Spinal cord (tissue), 10 donors: Measurements from ENCODE around the gene OASL. TPM values are rescaled to one million over a fixed set of nuclear protein-coding genes. Genes with fewer than 3 reads are reported as not detected.

ENCODE experiments used
- DNase-seq, 6 donors: peaks; one replicate each; pipeline versions ENCODE4 v3.0.0 to v3.0.0-alpha.2; 2013 to 2015; ENCODE audit warnings: low spot score in 6 of 6, low read depth in 4 of 6
- H3K27ac ChIP-seq: one replicate; pipeline ENCODE4 v1.5.1; 2013; ENCODE audit warnings: low read depth, low read length, control low read depth
- H3K27me3 ChIP-seq: one replicate; pipeline ENCODE4 v1.6.1; 2013; ENCODE audit warnings: low read length; ENCODE audit not compliant: control insufficient read depth, insufficient read depth
- H3K36me3 ChIP-seq: one replicate; pipeline ENCODE4 v1.6.1; 2013; ENCODE audit warnings: low read length; ENCODE audit not compliant: control insufficient read depth, insufficient read depth
- H3K4me1 ChIP-seq: one replicate; pipeline ENCODE4 v1.6.1; 2013; ENCODE audit warnings: low read length; ENCODE audit not compliant: control insufficient read depth, insufficient read depth
- H3K4me3 ChIP-seq: one replicate; pipeline ENCODE4 v1.5.1; 2013; ENCODE audit warnings: low read depth, low read length, control low read depth
- H3K9me3 ChIP-seq: one replicate; pipeline ENCODE4 v1.6.1; 2013; ENCODE audit warnings: low read length; ENCODE audit not compliant: control insufficient read depth, insufficient read depth
- whole genome bisulfite sequencing: methylation state at CpG from one replicate; pipeline ENCODE4 v1.1.5; 2013; ENCODE audit warnings: missing lambda C conversion rate; ENCODE audit not compliant: insufficient coverage; 5-methylcytosine and 5-hydroxymethylcytosine counted together
- polyA plus RNA-seq, 2 donors: library from polyadenylated mRNA; unstranded; fragments of 120-200 nt; gene quantifications; one replicate each; pipeline ENCODE4 v1.2.1, GENCODE V29; 2013; ENCODE audit not compliant: insufficient read length in 2 of 2
- total RNA-seq, 2 donors: library from RNA; depleted of rRNA in 1 of 2; stranded (reverse); fragments of 120-200 nt in 1 of 2; fragments of >200 nt in 1 of 2; gene quantifications; one replicate each; pipeline versions ENCODE4 v1.2.3 to v1.2.4, GENCODE V29; 2013 to 2014
- donor health status: healthy.

OASL gene
- total and polyA plus RNA-seq, 4 donors, result 0.15 to 0.59 (median 0.30) TPM

GRCh38 chr12:120994059-120994458 is 45.0 kb downstream of the OASL start:
- H3K27ac ChIP-seq, result no peak overlapping the region
- WGBS, result 95% methylated on average over 6 of the region's 15 CpGs
- no peak overlapping the region for H3K4me3 ChIP-seq
- no peaks in the 10 kb centered on the region for H3K36me3 ChIP-seq
- H3K4me1 ChIP-seq, result no peaks in the 10 kb centered on the region
- no peak for DNase-seq
- H3K27me3 ChIP-seq, result no peaks in the 10 kb centered on the region
- H3K9me3 ChIP-seq, result no peaks in the 10 kb centered on the region

GRCh38 chr12:120993496-120993895 is 45.5 kb downstream of the OASL start:
- Histone ChIP-seq H3K36me3 (no peaks in the 10 kb centered on the region), H3K27me3 (no peaks in the 10 kb centered on the region), H3K9me3 (no peaks in the 10 kb centered on the region), H3K27ac (no peak overlapping the region), H3K4me3 (no peak overlapping the region), H3K4me1 (no peaks in the 10 kb centered on the region)
- no peak for DNase-seq
- 83% methylated on average over 9 of the region's 11 CpGs for WGBS

GRCh38 chr12:120992989-120993388 is 46.1 kb downstream of the OASL start:
- H3K27ac ChIP-seq, result no peak overlapping the region
- WGBS, result 100% methylated on average over 1 of the region's 1 CpG

GRCh38 chr12:120991965-120992364 is 47.1 kb downstream of the OASL start:
- H3K27ac ChIP-seq, result no peak overlapping the region
- no peaks in the 10 kb centered on the region for H3K27me3 ChIP-seq
- H3K9me3 ChIP-seq, result no peaks in the 10 kb centered on the region
- no peak overlapping the region for H3K4me3 ChIP-seq
- no peaks in the 10 kb centered on the region for H3K36me3 ChIP-seq
- no peak for DNase-seq
- no peaks in the 10 kb centered on the region for H3K4me1 ChIP-seq

More at GRCh38 chr12:120992989-120993388, 46.1 kb downstream of the OASL start:
- DNase-seq, result no peak
- Histone ChIP-seq H3K36me3 (no peaks in the 10 kb centered on the region), H3K9me3 (no peaks in the 10 kb centered on the region), H3K4me3 (no peak overlapping the region), H3K27me3 (no peaks in the 10 kb centered on the region), H3K4me1 (no peaks in the 10 kb centered on the region)

GRCh38 chr12:120990487-120991055 is 48.5 kb downstream of the OASL start:
- 91% methylated on average over 1 of the region's 2 CpGs for WGBS
- no peak overlapping the region for H3K27ac ChIP-seq
- no peak overlapping the region for H3K4me3 ChIP-seq
- H3K27me3 ChIP-seq, result no peaks in the 10 kb centered on the region
- H3K36me3 ChIP-seq, result no peaks in the 10 kb centered on the region
- H3K4me1 ChIP-seq, result no peaks in the 10 kb centered on the region
- DNase-seq, result no peak
- H3K9me3 ChIP-seq, result no peaks in the 10 kb centered on the region

- H3K4me1 ChIP-seq, result no peaks in the 10 kb centered on the region
- no peaks in the 10 kb centered on the region for H3K36me3 ChIP-seq
- no peaks in the 10 kb centered on the region for H3K27me3 ChIP-seq
- WGBS, result no CpG with 5 or more reads among the region's 3 CpGs
- H3K9me3 ChIP-seq, result no peaks in the 10 kb centered on the region
- H3K4me3 ChIP-seq, result no peak overlapping the region
- H3K27ac ChIP-seq, result no peak overlapping the region
- no peak for DNase-seq
These were observed 49.4 kb downstream of the OASL start for GRCh38 chr12:120989687-120990086.

GRCh38 chr12:120988658-120989057 is 50.4 kb downstream of the OASL start:
- Histone ChIP-seq H3K9me3 (no peaks in the 10 kb centered on the region), H3K27me3 (no peaks in the 10 kb centered on the region), H3K36me3 (no peaks in the 10 kb centered on the region), H3K27ac (no peak overlapping the region), H3K4me1 (no peaks in the 10 kb centered on the region), H3K4me3 (no peak overlapping the region)
- WGBS, result 92% methylated on average over 6 of the region's 17 CpGs
- no peak for DNase-seq

- DNase-seq, result no peak
- WGBS, result 96% methylated on average over 4 of the region's 4 CpGs
- Histone ChIP-seq H3K27ac (no peak overlapping the region), H3K27me3 (no peaks in the 10 kb centered on the region), H3K9me3 (no peaks in the 10 kb centered on the region), H3K4me1 (no peaks in the 10 kb centered on the region), H3K4me3 (no peak overlapping the region), H3K36me3 (no peaks in the 10 kb centered on the region)
These were observed 50.8 kb downstream of the OASL start for GRCh38 chr12:120988234-120988633.

- 83% methylated on average over 1 of the region's 3 CpGs for WGBS
- H3K27ac ChIP-seq, result no peak overlapping the region
These were observed 54.6 kb downstream of the OASL start for GRCh38 chr12:120984351-120984898.

GRCh38 chr12:120983759-120984158 is 55.3 kb downstream of the OASL start:
- no peak overlapping the region for H3K4me3 ChIP-seq
- whole genome bisulfite sequencing, result 91% methylated on average over 4 of the region's 4 CpGs

More at GRCh38 chr12:120984351-120984898, 54.6 kb downstream of the OASL start:
- DNase-seq, result no peak
- Histone ChIP-seq H3K4me3 (no peak overlapping the region), H3K9me3 (no peaks in the 10 kb centered on the region), H3K36me3 (no peaks in the 10 kb centered on the region), H3K4me1 (no peaks in the 10 kb centered on the region), H3K27me3 (no peaks in the 10 kb centered on the region)

More at GRCh38 chr12:120983759-120984158, 55.3 kb downstream of the OASL start:
- Histone ChIP-seq H3K4me1 (no peaks in the 10 kb centered on the region), H3K27ac (no peak overlapping the region), H3K9me3 (no peaks in the 10 kb centered on the region), H3K36me3 (no peaks in the 10 kb centered on the region), H3K27me3 (no peaks in the 10 kb centered on the region)
- DNase-seq, result no peak
